H9 (cell line): ENCODE data around the gene SLCO2A1. TPM values are rescaled to one million over a fixed set of nuclear protein-coding genes. Genes with fewer than 3 reads are reported as not detected.

Experiments
- DNase-seq: peaks from one replicate; pipeline ENCODE4 v3.0.0-alpha.2; 2017
- H2AFZ ChIP-seq: one replicate; pipeline ENCODE4 v1.6.1; 2013; ENCODE audit warnings: mild to moderate bottlenecking, low read length, control low read depth, moderate library complexity
- H2AK5ac ChIP-seq: 2 replicates; pipeline ENCODE4 v1.6.1; 2013; ENCODE audit warnings: low read length, control low read depth, mixed read lengths; ENCODE audit not compliant: insufficient read length
- H2BK120ac ChIP-seq: one replicate; pipeline ENCODE4 v1.6.1; 2013; ENCODE audit warnings: low read depth, mild to moderate bottlenecking, low read length, control low read depth, inconsistent platforms; ENCODE audit not compliant: poor library complexity, severe bottlenecking
- H2BK12ac ChIP-seq: 2 replicates; pipeline ENCODE4 v1.6.1; 2013; ENCODE audit warnings: low read length, control low read depth, mixed read lengths, low read depth; ENCODE audit not compliant: insufficient read length
- H2BK15ac ChIP-seq: 2 replicates; pipeline ENCODE4 v1.6.1; 2013; ENCODE audit warnings: low read depth, low read length, control low read depth
- H2BK20ac ChIP-seq: one replicate; pipeline ENCODE4 v1.6.1; 2013; ENCODE audit warnings: low read depth, mild to moderate bottlenecking, low read length, control low read depth, inconsistent platforms; ENCODE audit not compliant: poor library complexity, severe bottlenecking
- H2BK5ac ChIP-seq: 2 replicates; pipeline ENCODE4 v1.6.1; 2013; ENCODE audit warnings: low read length, control low read depth, mixed read lengths; ENCODE audit not compliant: insufficient read length
- H3K14ac ChIP-seq: 2 replicates; pipeline ENCODE4 v1.6.1; 2013; ENCODE audit warnings: low read length, control low read depth; ENCODE audit not compliant: insufficient read depth
- H3K18ac ChIP-seq: 2 replicates; pipeline ENCODE4 v1.6.1; 2013; ENCODE audit warnings: low read depth, mild to moderate bottlenecking, mixed read lengths, low read length, control low read depth; ENCODE audit not compliant: insufficient read length
- H3K23ac ChIP-seq: 2 replicates; pipeline ENCODE4 v1.6.1; 2013; ENCODE audit warnings: low read length, control low read depth, mixed read lengths, low read depth; ENCODE audit not compliant: insufficient read length
- H3K23me2 ChIP-seq: 2 replicates; pipeline ENCODE4 v1.6.1; 2013; ENCODE audit warnings: low read depth, mild to moderate bottlenecking, mixed read lengths, low read length, control low read depth; ENCODE audit not compliant: insufficient read length, poor library complexity, severe bottlenecking
- H3K27ac ChIP-seq: 2 replicates; pipeline ENCODE4 v1.5.1; 2013; ENCODE audit warnings: low read length, control low read depth, mixed read lengths, low read depth; ENCODE audit not compliant: insufficient read length
- H3K27me3 ChIP-seq: 2 replicates; pipeline ENCODE4 v1.6.1; 2013; ENCODE audit warnings: low read length, control low read depth, inconsistent platforms; ENCODE audit not compliant: insufficient read depth
- H3K4ac ChIP-seq: 2 replicates; pipeline ENCODE4 v1.6.1; 2013; ENCODE audit warnings: low read depth, mild to moderate bottlenecking, control low read depth, inconsistent platforms, low read length, moderate library complexity
- H3K4me1 ChIP-seq: 2 replicates; pipeline ENCODE4 v1.6.1; 2013; ENCODE audit warnings: low read length, control low read depth, inconsistent platforms; ENCODE audit not compliant: insufficient read depth
- H3K4me2 ChIP-seq: 2 replicates; pipeline ENCODE4 v1.6.1; 2013; ENCODE audit warnings: low read length, control low read depth, mixed read lengths; ENCODE audit not compliant: insufficient read length, insufficient read depth
- H3K56ac ChIP-seq: 2 replicates; pipeline ENCODE4 v1.6.1; 2013; ENCODE audit warnings: low read depth, mild to moderate bottlenecking, mixed read lengths, low read length, control low read depth; ENCODE audit not compliant: insufficient read length
- H3K79me1 ChIP-seq: 2 replicates; pipeline ENCODE4 v1.6.1; 2013; ENCODE audit warnings: low read depth, mild to moderate bottlenecking, moderate library complexity, low read length, control low read depth, inconsistent platforms; ENCODE audit not compliant: insufficient read depth, poor library complexity, severe bottlenecking
- H3K79me2 ChIP-seq: 2 replicates; pipeline ENCODE4 v1.6.1; 2013; ENCODE audit warnings: low read length, control low read depth, inconsistent platforms; ENCODE audit not compliant: insufficient read depth
- H3K9ac ChIP-seq: 2 replicates; pipeline ENCODE4 v1.6.1; 2013; ENCODE audit warnings: low read length, control low read depth, mixed read lengths; ENCODE audit not compliant: insufficient read length; ENCODE audit errors: extremely low read depth
- H3K9me3 ChIP-seq: one replicate; pipeline ENCODE4 v1.6.1; 2013; ENCODE audit warnings: low read depth, low read length, inconsistent platforms; ENCODE audit not compliant: control insufficient read depth
- H3T11ph ChIP-seq: one replicate; pipeline ENCODE4 v1.6.1; 2013; ENCODE audit warnings: mild to moderate bottlenecking, low read length, control low read depth, inconsistent platforms
- H4K20me1 ChIP-seq: one replicate; pipeline ENCODE4 v1.6.1; 2013; ENCODE audit not compliant: control insufficient read depth, insufficient read length, insufficient read depth
- H4K5ac ChIP-seq: 2 replicates; pipeline ENCODE4 v1.6.1; 2013; ENCODE audit warnings: low read depth, mild to moderate bottlenecking, mixed read lengths, low read length, control low read depth; ENCODE audit not compliant: insufficient read length
- H4K8ac ChIP-seq: replicated peaks from 2 replicates; pipeline ENCODE4 v1.6.1; 2013; ENCODE audit warnings: low read length, control low read depth, mixed read lengths, low read depth; ENCODE audit not compliant: insufficient read length
- H4K91ac ChIP-seq: 2 replicates; pipeline ENCODE4 v1.6.1; 2013; ENCODE audit warnings: low read depth, mild to moderate bottlenecking, moderate library complexity, mixed read lengths, low read length, control low read depth; ENCODE audit not compliant: insufficient read length
- H3K27ac Mint-ChIP-seq, 3 experiments: 2 replicates in 2 of 3; 3 replicates in 1 of 3; pipeline ENCODE4 v1.8.0; 2020 to 2021; ENCODE audit warnings: mixed read lengths in 3 of 3, mild to moderate bottlenecking in 1 of 3, moderate library complexity in 1 of 3
- H3K27me3 Mint-ChIP-seq: 2 replicates; pipeline ENCODE4 v1.8.0; 2021; ENCODE audit warnings: low read depth, mild to moderate bottlenecking, moderate library complexity, mixed read lengths
- H3K36me3 Mint-ChIP-seq, 3 experiments: 2 replicates in 2 of 3; 3 replicates in 1 of 3; pipeline ENCODE4 v1.8.0; 2020 to 2021; ENCODE audit warnings: low read depth in 3 of 3, mixed read lengths in 3 of 3; ENCODE audit not compliant: insufficient read depth in 1 of 3
- H3K4me1 Mint-ChIP-seq, 2 experiments: 2 replicates each; pipeline ENCODE4 v1.8.0; 2020; ENCODE audit warnings: mixed read lengths in 2 of 2
- H3K4me3 Mint-ChIP-seq, 2 experiments: 2 replicates in 1 of 2; 3 replicates in 1 of 2; pipeline ENCODE4 v1.8.0; 2020 to 2021; ENCODE audit warnings: mild to moderate bottlenecking in 2 of 2, mixed read lengths in 2 of 2, moderate library complexity in 1 of 2
- H3K9me3 Mint-ChIP-seq, 2 experiments: 2 replicates in 1 of 2; 3 replicates in 1 of 2; pipeline ENCODE4 v1.8.0; 2020; ENCODE audit warnings: mild to moderate bottlenecking in 2 of 2, mixed read lengths in 2 of 2, moderate library complexity in 1 of 2
- CTCF ChIP-seq: fragments of 200-600 bp; sonication (generic); conservative IDR thresholded peaks from 3 replicates; pipeline ENCODE4 v1.8.0; 2021; ENCODE audit warnings: antibody characterized with exemption, mild to moderate bottlenecking
- WGBS: extraction: QIAGEN DNeasy Blood & Tissue Kit; methylation state at CpG from one replicate; pipeline ENCODE4 v1.1.7; 2013; ENCODE audit warnings: missing lambda C conversion rate, low lambda C conversion rate, mixed read lengths; ENCODE audit not compliant: insufficient read length; ENCODE audit errors: extremely low coverage; 5-methylcytosine and 5-hydroxymethylcytosine counted together
- total RNA-seq: library from RNA; stranded (reverse); gene quantifications from 2 replicates; pipeline ENCODE4 v1.2.1, GENCODE V29; 2021

SLCO2A1 gene
- total RNA-seq, 1 experiment from 2014 or later: 0.98 TPM

- H2BK120ac ChIP-seq: no peak overlapping the region
- no peak overlapping the region for H4K5ac ChIP-seq
- no peak overlapping the region for H2AK5ac ChIP-seq
- H3K4ac ChIP-seq: no peak overlapping the region
- H3K79me1 ChIP-seq: no peaks in the 10 kb centered on the region
- H2BK5ac ChIP-seq: no peak overlapping the region
- Mint-ChIP-seq H3K27ac (no peak overlapping the region), H3K9me3 (peaks cover 14 to 23% of the 10 kb centered on the region in 2 experiments), H3K27me3 (no peaks in the 10 kb centered on the region; the same call in 1 of the 2 replicates), H3K36me3 (peaks cover 3 to 4% (median 3%) of the 10 kb centered on the region in 3 experiments; a peak in 4 of 7 replicates), H3K4me1 (no peaks in the 10 kb centered on the region), H3K4me3 (no peak overlapping the region)
- no peak overlapping the region for H3K4me2 ChIP-seq
- H3K56ac ChIP-seq: no peak overlapping the region
- H3K9ac ChIP-seq: no peak overlapping the region
- no peak overlapping the region for H3K18ac ChIP-seq
- no peak overlapping the region for H3K23ac ChIP-seq
- no peak overlapping the region for H4K91ac ChIP-seq
- no peak overlapping the region for H2AFZ ChIP-seq
- H3K9me3 ChIP-seq: peaks cover 8% of the 10 kb centered on the region
- no peak overlapping the region for H4K8ac ChIP-seq
- H4K20me1 ChIP-seq: no peaks in the 10 kb centered on the region
- no peaks in the 10 kb centered on the region for H3K79me2 ChIP-seq
- DNase-seq: no peak
- H2BK20ac ChIP-seq: no peak overlapping the region
- H3T11ph ChIP-seq: no peak overlapping the region
- no peaks in the 10 kb centered on the region for H3K4me1 ChIP-seq
- TF ChIP-seq CTCF: no peak
- H2BK12ac ChIP-seq: no peak overlapping the region
- no peaks in the 10 kb centered on the region for H3K23me2 ChIP-seq
- no peak overlapping the region for H3K14ac ChIP-seq
- no peak overlapping the region for H2BK15ac ChIP-seq
- no CpG with 5 or more reads among the region's 8 CpGs for WGBS
- no peak overlapping the region for H3K27ac ChIP-seq
- no peaks in the 10 kb centered on the region for H3K27me3 ChIP-seq
Observed at GRCh38 chr3:134078169-134078831, 48.6 kb upstream of the SLCO2A1 start.
